ENCODE results near the gene RNH1. TPM values are rescaled to one million over a fixed set of nuclear protein-coding genes. Genes with fewer than 3 reads are reported as not detected.

Gene RNH1
- total RNA-seq, 2 experiments from 2014 or later: 131 to 132 TPM

- no peak overlapping the region for H3K27ac ChIP-seq (ENCODE audit: low read depth in 1 of 2, low read length in 2 of 2)
- H3K4me1 Mint-ChIP-seq (ENCODE audit: low read depth): peaks cover 7% of the 10 kb centered on the region
- ATAC-seq (ENCODE audit: poor library complexity): no peak
- peaks cover 6% of the 10 kb centered on the region for H3K4me1 ChIP-seq (ENCODE audit: insufficient read depth, low read length)
- H3K27me3 Mint-ChIP-seq: no peaks in the 10 kb centered on the region
- H3K4me3 Mint-ChIP-seq: no peak overlapping the region
- intact Hi-C loops (cut with DNase I, micrococcal nuclease): no loop called here
- H3K36me3 ChIP-seq (ENCODE audit: insufficient read depth, low read length): peaks cover 6% of the 10 kb centered on the region
- no peak for DNase-seq
- no peak overlapping the region for H3K27ac Mint-ChIP-seq
- H3K27me3 ChIP-seq (ENCODE audit: control insufficient read depth in 1 of 2, insufficient read depth in 2 of 2, low read length in 2 of 2): no peaks in the 10 kb centered on the region
- no peak overlapping the region for H3K4me3 ChIP-seq (ENCODE audit: low read length)
- CTCF ChIA-PET: no interaction called here
- no peaks in the 10 kb centered on the region for H3K9me3 Mint-ChIP-seq
- no peaks in the 10 kb centered on the region for H3K9me3 ChIP-seq (ENCODE audit: control insufficient read depth in 1 of 2, insufficient read depth in 1 of 2, low read length in 2 of 2)
- TF ChIP-seq CTCF (IDR thresholded peaks at IDR 0.05): no peak
- POLR2A ChIA-PET: no interaction called here
- H3K36me3 Mint-ChIP-seq (ENCODE audit: low read depth): no peaks in the 10 kb centered on the region
Measured at GRCh38 chr11:462107-462890, 44.7 kb downstream of the RNH1 start.

GRCh38 chr11:461626-462025 lies 45.4 kb downstream of the RNH1 start:
- Mint-ChIP-seq H3K27ac (no peak overlapping the region), H3K36me3 (ENCODE audit: low read depth) (peaks cover 6% of the 10 kb centered on the region), H3K27me3 (no peaks in the 10 kb centered on the region), H3K9me3 (no peaks in the 10 kb centered on the region), H3K4me3 (no peak overlapping the region), H3K4me1 (ENCODE audit: low read depth) (peaks cover 14% of the 10 kb centered on the region)
- Histone ChIP-seq H3K27ac (ENCODE audit: low read depth in 1 of 2, low read length in 2 of 2) (no peak overlapping the region), H3K4me3 (ENCODE audit: low read length) (no peak overlapping the region), H3K27me3 (ENCODE audit: control insufficient read depth in 1 of 2, insufficient read depth in 2 of 2, low read length in 2 of 2) (no peaks in the 10 kb centered on the region), H3K9me3 (ENCODE audit: control insufficient read depth in 1 of 2, insufficient read depth in 1 of 2, low read length in 2 of 2) (no peaks in the 10 kb centered on the region), H3K36me3 (ENCODE audit: insufficient read depth, low read length) (peaks cover 6% of the 10 kb centered on the region), H3K4me1 (ENCODE audit: insufficient read depth, low read length) (peaks cover 13% of the 10 kb centered on the region)
- ChIA-PET POLR2A (no interaction called here), CTCF (no interaction called here)
- no peak for TF ChIP-seq CTCF (IDR thresholded peaks at IDR 0.05)
- ATAC-seq (ENCODE audit: poor library complexity) (no peak), DNase-seq (no peak)
- intact Hi-C loops (cut with DNase I, micrococcal nuclease): no loop called here

GRCh38 chr11:460331-461199 lies 46.5 kb downstream of the RNH1 start:
- TF ChIP-seq CTCF (IDR thresholded peaks at IDR 0.05): no peak
- CTCF ChIA-PET: no interaction called here
- DNase-seq: no peak
- ATAC-seq (ENCODE audit: poor library complexity): no peak
- no peaks in the 10 kb centered on the region for H3K27me3 ChIP-seq (ENCODE audit: control insufficient read depth in 1 of 2, insufficient read depth in 2 of 2, low read length in 2 of 2)
- POLR2A ChIA-PET: no interaction called here
- H3K4me1 ChIP-seq (ENCODE audit: insufficient read depth, low read length): peaks cover 23% of the 10 kb centered on the region
- no peaks in the 10 kb centered on the region for H3K27me3 Mint-ChIP-seq
- peaks cover 6% of the 10 kb centered on the region for H3K36me3 ChIP-seq (ENCODE audit: insufficient read depth, low read length)
- peaks cover 19% of the 10 kb centered on the region for H3K4me1 Mint-ChIP-seq (ENCODE audit: low read depth)
- H3K27ac Mint-ChIP-seq: no peak overlapping the region
- H3K9me3 ChIP-seq (ENCODE audit: control insufficient read depth in 1 of 2, insufficient read depth in 1 of 2, low read length in 2 of 2): no peaks in the 10 kb centered on the region
- intact Hi-C loops (cut with DNase I, micrococcal nuclease): no loop called here
- no peak overlapping the region for H3K27ac ChIP-seq (ENCODE audit: low read depth in 1 of 2, low read length in 2 of 2)
- no peak overlapping the region for H3K4me3 Mint-ChIP-seq
- no peak overlapping the region for H3K4me3 ChIP-seq (ENCODE audit: low read length)
- peaks cover 10% of the 10 kb centered on the region for H3K36me3 Mint-ChIP-seq (ENCODE audit: low read depth)
- H3K9me3 Mint-ChIP-seq: no peaks in the 10 kb centered on the region
